WTC11 (cell line): ENCODE results near the gene EML2. TPM values are rescaled to one million over a fixed set of nuclear protein-coding genes. Genes with fewer than 3 reads are reported as not detected.
"Not testable (repeated sequence)": the region's sequence is repeated elsewhere in the genome, so short reads cannot be mapped to it uniquely, and the experiment has no call there.

Experiments
- ATAC-seq: fragments of 200-7000 bp; cut with Tn5 transposase; 2 replicates; pipeline ENCODE4 v1.10.0; 2021; ENCODE audit warnings: mild to moderate bottlenecking, moderate library complexity
- CTCF ChIA-PET: fragments of 300-600 bp; sonication (Branson Sonifier 250); formaldehyde crosslinking; loops from one replicate; lab custom pipeline; 2021; ENCODE audit warnings: antibody characterized with exemption; lab: Charles Lee
- POLR2A ChIA-PET: fragments of 350-600 bp; sonication (Branson Sonifier 250); formaldehyde crosslinking; loops from one replicate; lab custom pipeline; 2021; ENCODE audit warnings: antibody characterized with exemption; lab: Charles Lee
- DNase-seq: peaks from one replicate; pipeline ENCODE4 v3.0.0; 2021; ENCODE audit warnings: low spot score
- H3K27ac Mint-ChIP-seq: 2 replicates; pipeline ENCODE4 v1.8.0; 2021; ENCODE audit warnings: mixed read lengths
- H3K27me3 Mint-ChIP-seq: 2 replicates; pipeline ENCODE4 v1.8.0; 2021; ENCODE audit warnings: low read depth, mild to moderate bottlenecking, moderate library complexity, mixed read lengths
- H3K36me3 Mint-ChIP-seq: 2 replicates; pipeline ENCODE4 v1.8.0; 2021; ENCODE audit warnings: mixed read lengths
- H3K4me1 Mint-ChIP-seq: 2 replicates; pipeline ENCODE4 v1.8.0; 2022; ENCODE audit warnings: mixed read lengths
- H3K4me3 Mint-ChIP-seq: 2 replicates; pipeline ENCODE4 v1.8.0; 2021; ENCODE audit warnings: mild to moderate bottlenecking, moderate library complexity, mixed read lengths
- H3K9me3 Mint-ChIP-seq: 2 replicates; pipeline ENCODE4 v1.8.0; 2021; ENCODE audit warnings: mixed read lengths
- ATF1 ChIP-seq: sonication (generic); formaldehyde crosslinking; IDR thresholded peaks from 2 replicates; pipeline ENCODE4 v1.8.1; 2023; ENCODE audit warnings: mild to moderate bottlenecking, moderate library complexity, missing genetic modification reagents
- ATF6 ChIP-seq: sonication (generic); formaldehyde crosslinking; IDR thresholded peaks from 2 replicates; pipeline ENCODE4 v1.8.1; 2023; ENCODE audit warnings: mild to moderate bottlenecking, missing genetic modification reagents
- E2F4 ChIP-seq: sonication (generic); formaldehyde crosslinking; IDR thresholded peaks from 2 replicates; pipeline ENCODE4 v1.8.1; 2022; ENCODE audit warnings: low read depth, mild to moderate bottlenecking, moderate library complexity, missing genetic modification reagents, borderline replicate concordance
- ELF4 ChIP-seq: sonication (generic); formaldehyde crosslinking; IDR thresholded peaks from 2 replicates; pipeline ENCODE4 v1.8.1; 2022; ENCODE audit warnings: low read depth, mild to moderate bottlenecking, moderate library complexity, missing genetic modification reagents
- EMX1 ChIP-seq: fragments of 250-450 bp; sonication (Bioruptor Pico); IDR thresholded peaks from 2 replicates; pipeline ENCODE4 v1.8.0; 2021; ENCODE audit warnings: mild to moderate bottlenecking
- ERG ChIP-seq: fragments of 250-450 bp; sonication (Bioruptor Pico); IDR thresholded peaks from 2 replicates; pipeline ENCODE4 v1.8.0; 2021; ENCODE audit warnings: mild to moderate bottlenecking
- ESRRA ChIP-seq: sonication (generic); formaldehyde crosslinking; IDR thresholded peaks from 2 replicates; pipeline ENCODE4 v1.8.1; 2022; ENCODE audit warnings: mild to moderate bottlenecking, missing genetic modification reagents, borderline replicate concordance
- ETV6 ChIP-seq: sonication (generic); formaldehyde crosslinking; IDR thresholded peaks from 2 replicates; pipeline ENCODE4 v1.8.1; 2022; ENCODE audit warnings: mild to moderate bottlenecking, missing genetic modification reagents
- GABPB1 ChIP-seq: sonication (generic); formaldehyde crosslinking; IDR thresholded peaks from 2 replicates; pipeline ENCODE4 v1.8.1; 2023; ENCODE audit warnings: mild to moderate bottlenecking, missing genetic modification reagents
- IRF1 ChIP-seq: sonication (generic); formaldehyde crosslinking; IDR thresholded peaks from 2 replicates; pipeline ENCODE4 v1.8.0; 2023; ENCODE audit warnings: missing genetic modification reagents
- KAT7 ChIP-seq: sonication (generic); formaldehyde crosslinking; IDR thresholded peaks from 2 replicates; pipeline ENCODE4 v1.8.1; 2023; ENCODE audit warnings: missing genetic modification reagents, mild to moderate bottlenecking, borderline replicate concordance
- MXD4 ChIP-seq: fragments of 250-450 bp; sonication (Bioruptor Pico); IDR thresholded peaks from 2 replicates; pipeline ENCODE4 v1.8.0; 2021; ENCODE audit warnings: mild to moderate bottlenecking, moderate library complexity, borderline replicate concordance
- NR2C2 ChIP-seq: sonication (generic); formaldehyde crosslinking; IDR thresholded peaks from 2 replicates; pipeline ENCODE4 v1.8.0; 2022; ENCODE audit warnings: mild to moderate bottlenecking, missing genetic modification reagents
- PRRX2 ChIP-seq: fragments of 250-450 bp; sonication (Bioruptor Pico); IDR thresholded peaks from 2 replicates; pipeline ENCODE4 v1.8.0; 2021; ENCODE audit warnings: mild to moderate bottlenecking
- RELA ChIP-seq: sonication (generic); formaldehyde crosslinking; IDR thresholded peaks from 2 replicates; pipeline ENCODE4 v1.8.1; 2022; ENCODE audit warnings: missing genetic modification reagents, mild to moderate bottlenecking, borderline replicate concordance
- TEAD1 ChIP-seq: sonication (generic); formaldehyde crosslinking; IDR thresholded peaks from 2 replicates; pipeline ENCODE4 v1.8.0; 2022; ENCODE audit warnings: mild to moderate bottlenecking, missing genetic modification reagents
- TEAD4 ChIP-seq: sonication (generic); formaldehyde crosslinking; IDR thresholded peaks from 2 replicates; pipeline ENCODE4 v1.8.0; 2022; ENCODE audit warnings: mild to moderate bottlenecking, missing genetic modification reagents
- USF1 ChIP-seq: sonication (generic); formaldehyde crosslinking; IDR thresholded peaks from 2 replicates; pipeline ENCODE4 v1.8.0; 2022; ENCODE audit warnings: mild to moderate bottlenecking, missing genetic modification reagents
- ZNF263 ChIP-seq: sonication (generic); formaldehyde crosslinking; IDR thresholded peaks from 2 replicates; pipeline ENCODE4 v1.8.1; 2022; ENCODE audit warnings: low read depth, mild to moderate bottlenecking, moderate library complexity, missing genetic modification reagents
- ZNF317 ChIP-seq: sonication (generic); formaldehyde crosslinking; IDR thresholded peaks from 2 replicates; pipeline ENCODE4 v1.8.1; 2023; ENCODE audit warnings: low read depth, mild to moderate bottlenecking, moderate library complexity, missing genetic modification reagents, borderline replicate concordance
- total RNA-seq: library from RNA; stranded (reverse); gene quantifications from 3 replicates; pipeline ENCODE4 v1.2.3, GENCODE V29; 2021

Gene EML2
- total RNA-seq, 1 experiment from 2014 or later, result 63.3 TPM

- TF ChIP-seq ERG (CRISPR knock-in tag) (no peak), E2F4 (CRISPR knock-in tag) (no peak), ATF1 (CRISPR knock-in tag) (no peak), MXD4 (CRISPR knock-in tag) (no peak), PRRX2 (CRISPR knock-in tag) (no peak), ZNF317 (CRISPR knock-in tag) (no peak), ETV6 (CRISPR knock-in tag) (peak; percentile 47; the same call in 1 of the 2 replicates), ESRRA (CRISPR knock-in tag) (no peak), EMX1 (CRISPR knock-in tag) (no peak)
- TF ChIP-seq, all 79 proteins: peak for 6
Measured at GRCh38 chr19:45615795-45616703, 23.1 kb downstream of the EML2 start (continued).

- not testable (repeated sequence) for H3K27ac Mint-ChIP-seq, H3K9me3 Mint-ChIP-seq, H3K4me1 Mint-ChIP-seq, ATAC-seq, H3K27me3 Mint-ChIP-seq, DNase-seq
- CTCF ChIA-PET, result interaction anchor here (0.7 to 6.2 kb wide), 9 partner anchors 9 to 176 kb away, joined by 3 to 86 read pairs (median 11); partner anchors contain the start of genes EML2 and QPCTL
- H3K4me3 Mint-ChIP-seq, result peak overlapping the region; percentile 30
- peaks cover 32% of the 10 kb centered on the region for H3K36me3 Mint-ChIP-seq
- POLR2A ChIA-PET, result interaction anchor here (0.9 to 2.1 kb wide), 4 partner anchors 24 to 107 kb away, joined by 3 to 13 read pairs (median 6); no protein-coding TSS in a partner anchor
Measured at GRCh38 chr19:45615056-45615455, 24.1 kb downstream of the EML2 start.

GRCh38 chr19:45613926-45614725, 25.1 kb downstream of the EML2 start:
- POLR2A ChIA-PET, result no interaction called here
- peaks cover 37% of the 10 kb centered on the region for H3K36me3 Mint-ChIP-seq
- H3K27me3 Mint-ChIP-seq, result no peaks in the 10 kb centered on the region
- peak overlapping the region; percentile 34 for H3K4me3 Mint-ChIP-seq
- peaks cover 1% of the 10 kb centered on the region for H3K9me3 Mint-ChIP-seq
- TF ChIP-seq ZNF263 (CRISPR knock-in tag), result no peak
- TF ChIP-seq RELA (CRISPR knock-in tag), result no peak
- TF ChIP-seq TEAD1 (CRISPR knock-in tag), result no peak
- no peak for TF ChIP-seq KAT7 (CRISPR knock-in tag)
- no peak for TF ChIP-seq NR2C2 (CRISPR knock-in tag)
- no peak for TF ChIP-seq USF1 (CRISPR knock-in tag)
- TF ChIP-seq IRF1, result no peak
- TF ChIP-seq TEAD4, result no peak
- no peak for TF ChIP-seq MXD4 (CRISPR knock-in tag)
- no peak for TF ChIP-seq ELF4 (CRISPR knock-in tag)
- TF ChIP-seq GABPB1, result no peak
- TF ChIP-seq ATF6 (CRISPR knock-in tag), result no peak
- TF ChIP-seq ESRRA (CRISPR knock-in tag), result no peak
- H3K27ac Mint-ChIP-seq, result peak overlapping the region; percentile 77
- DNase-seq (no peak), ATAC-seq (no peak)
- CTCF ChIA-PET, result interaction anchor here (0.9 to 6.2 kb wide), 2 partner anchors 28 to 78 kb away, joined by 3 to 86 read pairs; partner anchors contain the start of gene SNRPD2
- H3K4me1 Mint-ChIP-seq, result 0 out of 2 replicates have a peak, but pooled peaks cover 7% of the 10 kb centered on the region
